HG03460 (cell line): ENCODE results near the gene METTL1.

Experiments used
- ATAC-seq: cut with Tn5 transposase; IDR thresholded peaks from one replicate; pipeline ENCODE4 v1.9.1; 2021; ENCODE audit not compliant: unreplicated experiment

METTL1 gene

DNA sequence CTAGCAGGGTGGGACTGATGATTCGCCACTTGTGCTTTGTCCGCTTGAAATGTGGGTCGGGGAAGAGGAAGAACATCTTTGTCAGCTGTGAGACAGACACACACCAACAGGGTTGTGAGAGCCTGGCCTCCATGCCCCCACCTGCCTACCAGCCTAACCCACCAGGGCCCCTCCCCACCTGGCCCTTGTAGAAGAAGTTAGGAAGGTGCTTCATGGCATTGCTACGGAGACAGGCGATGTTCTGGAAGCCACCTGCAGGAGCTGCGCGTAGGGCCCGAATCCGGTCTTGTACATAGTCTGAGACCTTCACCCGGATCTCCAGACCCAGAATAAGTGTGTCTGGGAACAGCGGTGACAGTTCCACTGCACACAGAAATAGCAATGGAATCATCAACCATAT, 2.3 kb downstream of the METTL1 start:
- ATAC-seq = no peak

DNA sequence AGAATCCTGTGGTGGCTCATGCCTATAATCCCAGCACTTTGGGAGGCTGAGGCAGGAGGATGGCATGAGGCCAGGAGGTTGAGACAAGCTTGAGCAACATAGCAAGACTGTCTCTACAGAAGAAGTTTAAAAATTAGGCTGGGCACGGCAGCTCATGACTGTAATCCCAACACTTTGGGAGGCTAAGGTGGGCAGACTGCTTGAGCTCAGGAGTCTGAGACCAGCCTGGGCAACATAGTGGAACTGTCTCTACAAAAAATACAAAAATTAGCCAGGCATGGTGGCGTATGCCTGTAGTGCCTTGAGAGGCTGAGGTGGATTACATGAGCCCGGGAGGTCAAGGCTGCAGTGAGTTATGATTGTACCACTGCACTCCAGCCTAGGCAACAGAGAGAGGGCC, 4.0 kb downstream of the METTL1 start:
- ATAC-seq = no peak

DNA sequence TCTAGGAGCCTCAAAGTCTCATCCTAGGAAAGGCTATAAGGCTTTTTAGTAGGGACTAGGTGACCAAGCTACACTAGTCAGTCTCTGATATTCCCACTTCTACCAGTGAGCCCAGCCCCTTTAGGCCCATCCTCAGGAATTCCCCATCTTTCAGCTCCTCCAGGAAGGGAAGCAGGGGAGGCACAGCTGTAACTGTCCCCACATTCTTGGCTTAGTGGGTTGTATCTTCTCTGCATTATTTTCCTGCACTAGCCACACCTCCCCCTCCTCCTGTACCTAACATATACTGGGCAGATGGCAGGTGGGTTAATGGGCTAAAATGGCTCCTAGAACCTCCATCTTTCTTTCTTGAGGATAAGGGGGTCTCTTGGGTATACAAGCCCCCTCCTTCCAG, 4.6 kb downstream of the METTL1 start:
- no peak for ATAC-seq

- ATAC-seq = no peak
Observed at GRCh38 chr12:57766464-57767304, 5.2 kb downstream of the METTL1 start, which contains the start of gene CYP27B1. Gene CYP27B1, minus strand, starts transcription at chr12:57767078. Its CDS starts 37 bp downstream, at chr12:57767041.

DNA sequence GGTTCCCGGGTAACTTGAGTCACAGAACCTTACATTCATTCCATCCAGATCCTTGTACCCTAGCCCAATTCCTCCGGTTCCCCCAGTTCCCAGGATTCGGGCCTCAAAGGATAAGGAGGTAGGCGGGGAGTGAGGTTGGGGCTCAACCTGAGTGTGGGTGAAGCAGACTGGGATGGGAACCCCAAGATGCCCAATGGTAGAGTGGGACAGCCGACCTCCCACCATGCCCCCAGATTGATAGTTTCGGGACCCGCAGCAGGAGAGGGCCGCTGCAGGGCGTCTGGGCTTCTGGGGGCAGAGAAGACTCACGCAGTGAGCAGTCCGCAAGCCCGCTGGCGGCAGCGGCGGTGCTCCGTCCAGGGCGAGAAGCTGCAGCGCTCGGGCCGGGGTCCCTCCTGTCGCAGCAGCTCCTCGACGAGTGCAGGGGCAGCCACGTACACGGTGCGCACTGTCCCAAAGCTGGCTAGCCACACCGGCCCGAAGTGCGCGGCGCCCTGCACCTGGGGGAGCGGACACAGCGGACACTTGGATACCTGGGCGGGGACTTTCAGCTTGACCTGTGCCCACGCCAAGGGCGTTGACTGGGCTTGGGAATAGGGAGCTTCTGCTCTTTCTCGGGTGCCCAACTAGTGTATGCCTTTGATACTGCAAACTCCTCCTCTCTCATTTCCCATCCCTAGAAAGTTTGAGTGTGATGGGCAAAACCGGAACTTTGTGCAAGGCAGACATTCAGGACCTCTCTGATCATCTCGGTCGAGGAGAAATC, 6.0 kb downstream of the METTL1 start:
- no peak for ATAC-seq

- no peak for ATAC-seq
Observed at GRCh38 chr12:57765003-57765697, 6.8 kb downstream of the METTL1 start.

GRCh38 chr12:57764662-57765002, 7.3 kb downstream of the METTL1 start:
- no peak for ATAC-seq

GRCh38 chr12:57763881-57764661, 7.8 kb downstream of the METTL1 start:
- ATAC-seq = no peak

DNA sequence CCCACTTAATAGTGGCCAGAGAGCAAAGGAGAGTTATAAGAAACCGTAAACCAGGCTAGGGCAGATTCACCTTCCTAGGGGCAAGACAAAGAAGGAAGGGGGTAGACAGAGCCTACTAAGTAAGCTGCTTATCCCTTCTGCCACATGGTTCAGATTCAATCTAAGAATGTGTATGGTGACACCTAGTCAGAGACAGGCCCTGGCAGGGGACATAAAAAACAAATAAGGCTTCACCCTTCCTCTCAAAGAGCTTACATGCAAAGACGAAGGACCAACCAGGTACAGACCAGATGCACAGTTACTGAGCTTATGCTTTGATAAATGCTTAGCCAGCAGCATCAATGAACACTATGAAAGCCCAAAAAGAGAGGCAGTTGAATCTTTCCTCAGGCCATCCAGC, 9.4 kb downstream of the METTL1 start:
- no peak for ATAC-seq

DNA sequence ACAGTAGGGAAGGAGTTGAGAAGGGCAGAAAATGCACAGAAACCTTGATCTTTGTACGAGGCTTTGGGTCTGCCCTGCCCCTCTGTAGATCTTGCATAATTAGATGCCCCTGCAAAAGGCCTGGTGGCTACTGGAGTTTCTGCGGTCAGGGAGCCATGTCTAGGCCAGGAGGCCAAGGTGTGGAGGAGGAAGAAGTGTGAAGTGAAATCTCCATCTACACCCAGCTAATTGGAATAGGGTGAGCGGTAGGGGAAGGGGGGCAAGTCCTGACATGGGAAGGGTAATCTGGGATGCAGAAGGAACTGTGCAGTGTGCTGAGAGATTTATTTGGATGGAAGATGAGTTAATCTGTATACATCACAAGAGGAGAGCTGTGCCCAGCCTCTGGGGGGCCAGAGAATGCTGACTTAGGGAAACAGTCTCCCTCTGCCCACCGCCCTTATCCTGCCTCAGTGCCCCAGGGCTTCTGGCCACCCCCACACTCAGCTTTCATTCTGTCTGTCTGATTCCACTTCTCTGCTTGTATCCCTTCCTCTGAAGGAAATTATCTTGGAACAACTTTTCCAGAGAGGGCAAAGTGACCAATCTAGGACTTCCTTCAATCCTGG, 10.4 kb downstream of the METTL1 start:
- ATAC-seq = no peak

GRCh38 chr12:57760347-57760982, 11.4 kb downstream of the METTL1 start:
- ATAC-seq = no peak

GRCh38 chr12:57759360-57759980, 12.4 kb downstream of the METTL1 start:
- no peak for ATAC-seq

DNA sequence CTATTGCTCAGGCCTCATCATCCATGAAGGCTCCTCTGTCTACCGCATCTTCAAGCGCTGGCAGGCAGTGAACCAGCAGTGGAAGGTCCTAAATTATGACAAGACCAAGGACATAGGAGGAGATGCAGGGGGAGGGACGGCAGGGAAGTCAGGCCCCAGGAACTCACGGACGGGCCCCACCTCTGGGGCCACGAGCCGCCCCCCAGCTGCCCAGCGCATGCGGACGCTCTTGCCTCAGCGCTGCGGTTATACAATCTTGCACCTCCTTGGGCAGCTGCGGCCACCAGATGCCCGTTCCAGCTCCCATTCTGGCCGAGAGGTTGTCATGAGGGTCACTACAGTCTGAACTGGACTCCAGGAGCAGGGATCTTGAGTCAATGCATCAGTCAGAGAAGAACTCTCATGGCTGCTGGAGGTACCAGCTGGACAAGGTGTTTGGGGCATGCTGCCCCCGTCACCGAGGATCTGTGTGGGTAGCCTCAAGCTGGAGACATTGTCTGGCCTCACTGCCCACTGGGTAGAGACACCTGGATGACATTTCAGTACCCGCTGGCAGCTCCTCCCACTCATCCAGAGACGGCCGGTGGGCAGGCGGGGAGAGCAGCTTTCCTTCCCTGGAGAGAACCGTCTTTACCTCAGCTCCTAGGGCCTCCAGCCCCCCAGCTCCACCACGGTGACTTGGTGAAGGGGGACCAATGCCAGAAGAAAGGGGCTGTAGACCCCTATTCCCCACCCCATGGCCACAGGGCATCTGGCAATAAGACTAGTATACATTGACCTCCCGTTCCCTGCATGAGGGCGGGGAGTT, 13.1 kb downstream of the METTL1 start:
- ATAC-seq = no peak

- ATAC-seq = no peak
Observed at GRCh38 chr12:57757771-57758170, 14.1 kb downstream of the METTL1 start.

DNA sequence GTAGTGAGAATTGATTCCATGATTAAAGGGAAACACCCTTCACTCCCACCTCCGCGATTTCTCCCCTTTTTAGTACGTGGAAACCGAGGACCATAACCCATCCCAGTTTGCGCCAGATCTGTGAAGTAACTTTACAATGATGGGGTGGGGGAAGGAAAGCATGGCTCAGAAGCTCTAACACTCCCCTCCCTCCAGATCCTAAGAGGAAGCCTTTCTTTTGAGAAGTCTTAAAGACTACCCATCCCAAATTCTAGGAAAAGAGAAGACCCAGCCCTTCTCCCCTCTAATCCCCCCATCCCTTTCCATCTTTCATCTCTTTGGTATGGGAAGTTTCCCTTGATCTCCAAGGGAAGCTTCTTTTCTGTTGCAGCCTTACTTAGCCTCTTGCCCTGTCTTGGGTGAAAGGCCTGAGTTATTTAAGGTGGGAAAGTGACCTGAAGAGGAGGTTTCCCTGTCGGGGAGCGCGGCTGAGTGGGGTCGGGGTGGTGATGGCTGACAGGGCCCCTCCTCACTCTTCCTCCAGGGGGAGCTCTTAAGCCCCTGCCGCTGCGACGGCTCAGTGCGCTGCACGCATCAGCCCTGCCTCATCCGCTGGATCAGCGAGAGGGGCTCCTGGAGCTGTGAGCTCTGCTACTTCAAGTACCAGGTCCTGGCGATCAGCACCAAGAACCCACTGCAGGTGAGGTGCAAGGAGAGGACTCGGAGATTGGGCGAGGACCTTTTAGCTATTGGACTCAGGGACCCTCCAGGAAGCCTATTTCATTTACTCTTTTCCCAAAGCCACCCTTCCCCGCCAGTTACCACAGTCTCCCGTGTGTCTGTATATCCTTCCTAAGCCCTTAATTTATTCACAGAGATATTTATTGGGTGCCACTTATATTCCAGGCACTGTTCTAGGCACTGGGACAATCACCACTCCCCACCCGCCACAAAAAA, 15.2 kb downstream of the METTL1 start:
- no peak for ATAC-seq

- ATAC-seq = no peak
Observed at GRCh38 chr12:57755454-57756372, 16.2 kb downstream of the METTL1 start.

DNA sequence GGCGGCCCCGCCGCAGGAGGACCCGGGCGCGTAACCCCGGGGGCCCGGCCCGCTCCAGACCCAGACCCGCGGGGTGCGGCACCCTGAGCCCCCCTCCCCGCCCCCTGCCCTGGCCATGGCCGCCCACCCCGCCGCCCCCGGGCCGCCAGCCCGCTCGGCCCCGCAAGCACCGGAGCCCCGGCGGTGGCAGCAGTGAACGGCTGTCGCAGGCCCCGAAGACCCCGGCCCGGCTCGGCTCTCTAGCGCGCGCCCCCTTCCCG, 16.8 kb downstream of the METTL1 start:
- no peak for ATAC-seq
